Neural progenitor cell (in vitro differentiated cells): ENCODE data around the gene REG3G. TPM values are rescaled to one million over a fixed set of nuclear protein-coding genes. Genes with fewer than 3 reads are reported as not detected.

Source experiments
- DNase-seq: peaks from one replicate; pipeline ENCODE4 v3.0.0-alpha.2; 2016; ENCODE audit warnings: low spot score
- H2AFZ ChIP-seq: fragments of 200-600 bp; sonication (generic); replicated peaks from 2 replicates; pipeline ENCODE4 v1.6.1; 2016; ENCODE audit warnings: antibody characterized with exemption
- H3F3A ChIP-seq: fragments of 200-600 bp; sonication (generic); 2 replicates; pipeline ENCODE4 v1.6.1; 2016; ENCODE audit warnings: antibody characterized with exemption, low read depth
- H3K27ac ChIP-seq: fragments of 200-600 bp; sonication (generic); 2 replicates; pipeline ENCODE4 v1.5.1; 2016; ENCODE audit warnings: mild to moderate bottlenecking
- H3K27me3 ChIP-seq: fragments of 200-600 bp; sonication (generic); 2 replicates; pipeline ENCODE4 v1.6.1; 2016; ENCODE audit warnings: mild to moderate bottlenecking, moderate library complexity
- H3K36me3 ChIP-seq: fragments of 200-600 bp; sonication (generic); 2 replicates; pipeline ENCODE4 v1.5.1; 2016
- H3K4me1 ChIP-seq: fragments of 200-600 bp; sonication (generic); 2 replicates; pipeline ENCODE4 v1.6.1; 2016; ENCODE audit warnings: mixed run types
- H3K4me2 ChIP-seq: fragments of 200-600 bp; sonication (generic); 2 replicates; pipeline ENCODE4 v1.6.1; 2016
- H3K4me3 ChIP-seq: fragments of 200-600 bp; sonication (generic); 2 replicates; pipeline ENCODE4 v1.5.1; 2016
- H3K79me2 ChIP-seq: fragments of 200-600 bp; sonication (generic); 2 replicates; pipeline ENCODE4 v1.6.1; 2016; ENCODE audit warnings: low read depth
- H3K9ac ChIP-seq: fragments of 200-600 bp; sonication (generic); 2 replicates; pipeline ENCODE4 v1.6.1; 2016
- H3K9me3 ChIP-seq: fragments of 200-600 bp; sonication (generic); 2 replicates; pipeline ENCODE4 v1.5.1; 2016; ENCODE audit warnings: low read depth
- H4K20me1 ChIP-seq: fragments of 200-600 bp; sonication (generic); 2 replicates; pipeline ENCODE4 v1.6.1; 2016; ENCODE audit warnings: low read depth
- H3K27ac Mint-ChIP-seq: 3 replicates; pipeline ENCODE4 v1.8.0; 2021; ENCODE audit warnings: mixed read lengths
- H3K27me3 Mint-ChIP-seq: 2 replicates; pipeline ENCODE4 v1.8.0; 2022; ENCODE audit warnings: low read depth, mild to moderate bottlenecking, inconsistent platforms, moderate library complexity, mixed read lengths; ENCODE audit not compliant: insufficient read depth
- H3K36me3 Mint-ChIP-seq: 3 replicates; pipeline ENCODE4 v1.8.0; 2021; ENCODE audit warnings: mixed read lengths
- H3K4me1 Mint-ChIP-seq: 3 replicates; pipeline ENCODE4 v1.8.0; 2021; ENCODE audit warnings: mixed read lengths
- H3K4me3 Mint-ChIP-seq: 3 replicates; pipeline ENCODE4 v1.8.0; 2021; ENCODE audit warnings: mild to moderate bottlenecking, moderate library complexity, mixed read lengths
- H3K9me3 Mint-ChIP-seq: 3 replicates; pipeline ENCODE4 v1.8.0; 2020; ENCODE audit warnings: mixed read lengths
- EZH2 ChIP-seq: fragments of 200-600 bp; sonication (generic); IDR thresholded peaks from 2 replicates; pipeline ENCODE4 v1.6.1; 2017; ENCODE audit warnings: antibody characterized with exemption, mild to moderate bottlenecking, moderate library complexity
- EZH2phosphoT487 ChIP-seq: fragments of 200-600 bp; sonication (generic); IDR thresholded peaks from 2 replicates; pipeline ENCODE4 v1.6.1; 2017; ENCODE audit warnings: antibody characterized with exemption
- total RNA-seq: library from RNA; depleted of rRNA; stranded (reverse); fragments of >200 nt; gene quantifications from 2 replicates; pipeline ENCODE4 v1.2.3, GENCODE V29; 2015; ENCODE audit warnings: low replicate concordance
- TF ChIP-seq, protein P1 (sequence below): fragments of 200-600 bp; sonication (generic); IDR thresholded peaks from 2 replicates; pipeline ENCODE4 v1.5.1; 2017; ENCODE audit warnings: antibody characterized with exemption, mild to moderate bottlenecking

Gene REG3G
- total RNA-seq, 1 donor from 2014 or later, result not detected

DNA sequence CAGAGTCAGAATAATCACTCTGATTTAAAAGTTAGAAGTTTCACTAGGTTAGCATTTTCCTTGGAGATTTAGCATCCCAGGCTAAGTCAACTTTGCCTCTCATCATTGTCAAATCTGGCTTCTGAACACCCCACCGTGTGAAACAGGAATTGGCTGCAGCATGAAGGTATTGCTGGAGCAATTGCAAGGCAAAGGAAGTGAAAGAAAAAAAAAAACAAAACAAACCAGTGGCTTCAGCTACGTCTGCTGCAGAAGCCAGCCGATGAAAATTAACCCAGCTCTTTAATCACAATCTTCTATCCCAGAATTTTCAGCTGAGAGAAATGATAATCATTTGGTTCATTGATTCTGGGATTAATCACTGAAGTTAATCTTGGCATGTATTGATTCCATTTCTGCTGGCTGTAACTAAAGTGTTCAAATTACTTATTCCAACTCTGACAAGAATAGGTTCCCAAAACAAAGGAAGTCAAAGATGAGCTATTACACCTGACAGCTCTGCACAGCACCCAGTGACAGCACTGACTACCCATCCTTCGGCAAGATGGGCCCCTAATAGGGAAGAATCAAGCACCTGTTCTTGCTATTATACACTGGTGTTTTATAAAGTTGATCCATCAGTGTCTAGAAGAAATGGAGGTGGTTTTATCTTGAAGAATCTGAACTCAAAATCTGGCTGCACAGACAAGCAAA, 42.7 kb upstream of the REG3G start:
- Histone ChIP-seq H3K27ac (no peak overlapping the region), H3K36me3 (no peaks in the 10 kb centered on the region), H2AFZ (peak overlapping the region; percentile 22), H3K27me3 (no peaks in the 10 kb centered on the region), H3K4me2 (no peak overlapping the region), H3K9ac (no peak overlapping the region), H3F3A (peaks cover 18% of the 10 kb centered on the region), H3K4me1 (peaks cover 15% of the 10 kb centered on the region), H3K4me3 (no peak overlapping the region), H3K79me2 (no peaks in the 10 kb centered on the region), H4K20me1 (no peaks in the 10 kb centered on the region), H3K9me3 (no peaks in the 10 kb centered on the region)
- DNase-seq, result no peak
- H3K36me3 Mint-ChIP-seq, result no peaks in the 10 kb centered on the region
- peaks cover 16% of the 10 kb centered on the region for H3K4me1 Mint-ChIP-seq
- TF ChIP-seq EZH2, result no peak
- TF ChIP-seq, protein P1, sequence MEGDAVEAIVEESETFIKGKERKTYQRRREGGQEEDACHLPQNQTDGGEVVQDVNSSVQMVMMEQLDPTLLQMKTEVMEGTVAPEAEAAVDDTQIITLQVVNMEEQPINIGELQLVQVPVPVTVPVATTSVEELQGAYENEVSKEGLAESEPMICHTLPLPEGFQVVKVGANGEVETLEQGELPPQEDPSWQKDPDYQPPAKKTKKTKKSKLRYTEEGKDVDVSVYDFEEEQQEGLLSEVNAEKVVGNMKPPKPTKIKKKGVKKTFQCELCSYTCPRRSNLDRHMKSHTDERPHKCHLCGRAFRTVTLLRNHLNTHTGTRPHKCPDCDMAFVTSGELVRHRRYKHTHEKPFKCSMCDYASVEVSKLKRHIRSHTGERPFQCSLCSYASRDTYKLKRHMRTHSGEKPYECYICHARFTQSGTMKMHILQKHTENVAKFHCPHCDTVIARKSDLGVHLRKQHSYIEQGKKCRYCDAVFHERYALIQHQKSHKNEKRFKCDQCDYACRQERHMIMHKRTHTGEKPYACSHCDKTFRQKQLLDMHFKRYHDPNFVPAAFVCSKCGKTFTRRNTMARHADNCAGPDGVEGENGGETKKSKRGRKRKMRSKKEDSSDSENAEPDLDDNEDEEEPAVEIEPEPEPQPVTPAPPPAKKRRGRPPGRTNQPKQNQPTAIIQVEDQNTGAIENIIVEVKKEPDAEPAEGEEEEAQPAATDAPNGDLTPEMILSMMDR, result no peak
- no peak for TF ChIP-seq EZH2phosphoT487
- H3K27me3 Mint-ChIP-seq, result no peaks in the 10 kb centered on the region
- no peak overlapping the region for H3K4me3 Mint-ChIP-seq
- H3K9me3 Mint-ChIP-seq, result no peaks in the 10 kb centered on the region
- no peak overlapping the region for H3K27ac Mint-ChIP-seq

DNA sequence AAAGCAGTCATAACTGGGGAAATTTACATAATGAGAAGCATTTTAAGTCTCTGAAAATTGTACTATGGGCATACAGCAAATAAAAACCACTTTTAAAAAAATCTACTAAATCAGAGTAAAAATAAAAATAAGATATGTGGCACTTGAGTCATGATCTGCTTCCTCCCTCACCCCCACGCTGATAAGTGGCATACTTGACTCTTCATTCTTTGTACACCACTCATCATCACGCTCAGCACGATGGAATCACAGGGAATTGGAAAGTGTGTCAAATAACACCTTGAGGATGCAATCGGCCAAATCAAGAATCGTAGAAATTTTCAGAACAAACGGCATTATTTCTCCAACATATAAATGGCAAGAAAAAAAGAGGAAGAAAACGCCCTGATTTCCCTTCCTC, 41.1 kb upstream of the REG3G start:
- Histone ChIP-seq H3K4me2 (no peak overlapping the region), H3K4me3 (no peak overlapping the region), H3K36me3 (no peaks in the 10 kb centered on the region), H3K27ac (no peak overlapping the region), H3K9me3 (no peaks in the 10 kb centered on the region), H3K4me1 (peaks cover 2% of the 10 kb centered on the region), H4K20me1 (no peaks in the 10 kb centered on the region), H3K27me3 (no peaks in the 10 kb centered on the region), H3K9ac (no peak overlapping the region), H3F3A (peaks cover 2% of the 10 kb centered on the region), H3K79me2 (no peaks in the 10 kb centered on the region), H2AFZ (no peak overlapping the region)
- Mint-ChIP-seq H3K27ac (no peak overlapping the region), H3K9me3 (no peaks in the 10 kb centered on the region), H3K27me3 (no peaks in the 10 kb centered on the region), H3K36me3 (no peaks in the 10 kb centered on the region), H3K4me1 (peaks cover 5% of the 10 kb centered on the region), H3K4me3 (no peak overlapping the region)
- no peak for DNase-seq
- TF ChIP-seq, protein P1, result no peak
- TF ChIP-seq EZH2, result no peak
- TF ChIP-seq EZH2phosphoT487, result no peak

- H3K79me2 ChIP-seq, result no peaks in the 10 kb centered on the region
- no peaks in the 10 kb centered on the region for H3K9me3 Mint-ChIP-seq
- no peak for DNase-seq
- H3K4me1 ChIP-seq, result no peaks in the 10 kb centered on the region
- no peaks in the 10 kb centered on the region for H3K36me3 ChIP-seq
- no peaks in the 10 kb centered on the region for H3F3A ChIP-seq
- H3K9ac ChIP-seq, result no peak overlapping the region
- no peak overlapping the region for H3K4me3 Mint-ChIP-seq
- no peak overlapping the region for H2AFZ ChIP-seq
- no peak overlapping the region for H3K4me3 ChIP-seq
- no peak overlapping the region for H3K4me2 ChIP-seq
- no peak overlapping the region for H3K27ac Mint-ChIP-seq
- no peaks in the 10 kb centered on the region for H3K36me3 Mint-ChIP-seq
- no peaks in the 10 kb centered on the region for H3K27me3 Mint-ChIP-seq
- no peaks in the 10 kb centered on the region for H3K27me3 ChIP-seq
- H4K20me1 ChIP-seq, result no peaks in the 10 kb centered on the region
- no peaks in the 10 kb centered on the region for H3K9me3 ChIP-seq
- TF ChIP-seq, protein P1, result no peak
- TF ChIP-seq EZH2 (no peak), EZH2phosphoT487 (no peak)
- no peak overlapping the region for H3K27ac ChIP-seq
- H3K4me1 Mint-ChIP-seq, result no peaks in the 10 kb centered on the region
These were observed 39.9 kb upstream of the REG3G start for GRCh38 chr2:78985558-78985957.
